Peyer's patch (tissue), 4 donors: ENCODE measurements around the gene CDH1.

ENCODE experiments used
- CTCF ChIP-seq, 6 experiments: fragments of 450-650 bp in 4 of 6; fragments of 200-600 bp in 2 of 6; sonication (generic) in 1 of 6; IDR thresholded peaks; one replicate each; pipeline ENCODE4 v1.5.1; 2017 to 2019; ENCODE audit warnings: antibody characterized with exemption in 6 of 6, mild to moderate bottlenecking in 3 of 6, moderate library complexity in 1 of 6
- POLR2A ChIP-seq, 2 donors: fragments of 450-650 bp; IDR thresholded peaks; one replicate each; pipeline ENCODE4 v1.5.1; 2017; ENCODE audit warnings: antibody characterized with exemption in 2 of 2, mild to moderate bottlenecking in 2 of 2, moderate library complexity in 2 of 2

- no peak for TF ChIP-seq POLR2A (IDR thresholded peaks at IDR 0.05)
- TF ChIP-seq CTCF (IDR thresholded peaks at IDR 0.05) = no peak
These were observed 3.7 kb downstream of the CDH1 start for GRCh38 chr16:68740628-68741346.
